ENCODE results near the gene KLHL40. TPM values are rescaled to one million over a fixed set of nuclear protein-coding genes. Genes with fewer than 3 reads are reported as not detected.

KLHL40 gene
- polyA plus RNA-seq, 2 of the 4 experiments (the other 2 are of a cell fraction), result not detected

- CTCF ChIA-PET, result no interaction called here
- H3K9me3 ChIP-seq, result no peaks in the 10 kb centered on the region
- H3K4me3 ChIP-seq, result no peak overlapping the region
- FAIRE-seq, result no peak
- DNase-seq (ENCODE audit: low read depth in 1 of 2, low spot score in 1 of 2), result no peak
- H3K27ac ChIP-seq, result no peak overlapping the region
- H3K4me2 ChIP-seq, result no peak overlapping the region
- H3K4me1 ChIP-seq, result no peaks in the 10 kb centered on the region
- POLR2A ChIA-PET, result no interaction called here
- no peak for ATAC-seq
- TF ChIP-seq MAFK (IDR thresholded peaks at IDR 0.05; ENCODE audit: partially characterized antibody), result no peak
- TF ChIP-seq CEBPB (IDR thresholded peaks at IDR 0.05), result no peak
- no peak for TF ChIP-seq EHF (CRISPR knock-in tag; IDR thresholded peaks at IDR 0.05)
- TF ChIP-seq, protein P1, sequence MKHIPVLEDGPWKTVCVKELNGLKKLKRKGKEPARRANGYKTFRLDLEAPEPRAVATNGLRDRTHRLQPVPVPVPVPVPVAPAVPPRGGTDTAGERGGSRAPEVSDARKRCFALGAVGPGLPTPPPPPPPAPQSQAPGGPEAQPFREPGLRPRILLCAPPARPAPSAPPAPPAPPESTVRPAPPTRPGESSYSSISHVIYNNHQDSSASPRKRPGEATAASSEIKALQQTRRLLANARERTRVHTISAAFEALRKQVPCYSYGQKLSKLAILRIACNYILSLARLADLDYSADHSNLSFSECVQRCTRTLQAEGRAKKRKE (CRISPR knock-in tag; IDR thresholded peaks at IDR 0.05; ENCODE audit: low read depth), result no peak
- TF ChIP-seq RARB (CRISPR knock-in tag; IDR thresholded peaks at IDR 0.05), result no peak
- TF ChIP-seq NR3C1 (IDR thresholded peaks at IDR 0.05), result no peak
- TF ChIP-seq MAZ (IDR thresholded peaks at IDR 0.05; ENCODE audit: borderline replicate concordance, low read depth, low read length), result no peak
- TF ChIP-seq MAX (IDR thresholded peaks at IDR 0.05), result no peak
- no peak for TF ChIP-seq FOSL2 (IDR thresholded peaks at IDR 0.05)
- no peak for TF ChIP-seq FOSL2 (CRISPR knock-in tag; IDR thresholded peaks at IDR 0.05)
- TF ChIP-seq, protein P2, sequence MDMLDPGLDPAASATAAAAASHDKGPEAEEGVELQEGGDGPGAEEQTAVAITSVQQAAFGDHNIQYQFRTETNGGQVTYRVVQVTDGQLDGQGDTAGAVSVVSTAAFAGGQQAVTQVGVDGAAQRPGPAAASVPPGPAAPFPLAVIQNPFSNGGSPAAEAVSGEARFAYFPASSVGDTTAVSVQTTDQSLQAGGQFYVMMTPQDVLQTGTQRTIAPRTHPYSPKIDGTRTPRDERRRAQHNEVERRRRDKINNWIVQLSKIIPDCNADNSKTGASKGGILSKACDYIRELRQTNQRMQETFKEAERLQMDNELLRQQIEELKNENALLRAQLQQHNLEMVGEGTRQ (IDR thresholded peaks at IDR 0.05), result no peak
- TF ChIP-seq ESRRA (IDR thresholded peaks at IDR 0.05; ENCODE audit: borderline replicate concordance, low read length), result no peak
- no peak for TF ChIP-seq HOXB13 (CRISPR knock-in tag; IDR thresholded peaks at IDR 0.05; ENCODE audit: low read depth)
- no peak for TF ChIP-seq HOXB5 (CRISPR knock-in tag; IDR thresholded peaks at IDR 0.05)
- TF ChIP-seq CTCF (IDR thresholded peaks at IDR 0.05), result no peak
- no peak for TF ChIP-seq POLR2A (IDR thresholded peaks at IDR 0.05; ENCODE audit: low read length)
- no peak for TF ChIP-seq EHMT2 (IDR thresholded peaks at IDR 0.05; ENCODE audit: low read depth)
- TF ChIP-seq GATA3 (IDR thresholded peaks at IDR 0.05; ENCODE audit: borderline replicate concordance), result no peak
- TF ChIP-seq HEYL (CRISPR knock-in tag; IDR thresholded peaks at IDR 0.05), result no peak
- TF ChIP-seq KDM5A (IDR thresholded peaks at IDR 0.05), result no peak
These were observed 45.2 kb upstream of the KLHL40 start for GRCh38 chr3:42640129-42640528.

DNA sequence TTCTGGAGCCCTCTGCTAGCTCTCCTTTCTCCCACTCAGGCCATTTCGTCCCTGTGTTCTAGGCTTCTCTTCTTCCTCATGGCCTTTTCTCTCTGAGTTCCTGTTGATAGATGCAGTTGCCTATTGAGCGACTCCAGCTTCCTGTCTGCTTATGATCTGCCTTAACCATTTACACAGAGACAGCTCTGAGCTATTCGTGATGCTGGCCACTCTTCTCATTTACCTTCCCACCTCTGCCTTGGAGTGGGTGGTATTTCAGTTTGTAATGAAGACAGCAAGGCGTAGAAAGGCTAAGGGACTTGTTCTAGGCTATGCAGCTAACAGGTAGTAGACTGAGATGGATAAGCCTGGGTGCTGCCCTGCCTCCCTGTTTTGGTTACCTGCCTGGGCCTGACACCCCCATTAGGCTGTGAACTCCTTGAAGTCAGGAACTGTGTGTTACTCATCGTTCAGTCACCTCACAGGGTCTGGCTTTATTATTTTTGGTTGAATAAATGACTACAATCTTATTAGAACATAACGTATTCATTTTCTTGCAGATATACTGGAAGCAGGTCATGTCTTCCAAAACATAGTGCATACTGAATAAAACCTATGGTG is 44.5 kb upstream of the KLHL40 start:
- no peak overlapping the region for H3K27ac ChIP-seq
- no peak overlapping the region for H3K4me3 ChIP-seq
- POLR2A ChIA-PET, result no interaction called here
- TF ChIP-seq HOXB13 (CRISPR knock-in tag; IDR thresholded peaks at IDR 0.05; ENCODE audit: low read depth), result no peak
- no peak for TF ChIP-seq HDAC2 (IDR thresholded peaks at IDR 0.05)
- no peak for TF ChIP-seq CBX8 (IDR thresholded peaks at IDR 0.05)
- TF ChIP-seq FOXS1 (CRISPR knock-in tag; IDR thresholded peaks at IDR 0.05), result no peak
- no peak for TF ChIP-seq HOXA7 (CRISPR knock-in tag; IDR thresholded peaks at IDR 0.05)
- TF ChIP-seq SMC3 (IDR thresholded peaks at IDR 0.05), result no peak
- no peak for TF ChIP-seq BHLHE40 (IDR thresholded peaks at IDR 0.05; ENCODE audit: low read depth, low read length)
- TF ChIP-seq KDM1A (IDR thresholded peaks at IDR 0.05; ENCODE audit: low read depth), result no peak
- no peak for TF ChIP-seq POLR2AphosphoS2 (conservative IDR thresholded peaks at IDR 0.05; ENCODE audit: low read length)
- TF ChIP-seq JUNB (IDR thresholded peaks at IDR 0.05), result no peak
- no peak for TF ChIP-seq ZNF302 (CRISPR knock-in tag; IDR thresholded peaks at IDR 0.05)
- TF ChIP-seq TP53 (CRISPR knock-in tag; IDR thresholded peaks at IDR 0.05), result no peak
- no peak for TF ChIP-seq NPAS2 (CRISPR knock-in tag; IDR thresholded peaks at IDR 0.05; ENCODE audit: borderline replicate concordance)
- TF ChIP-seq POLR2A (IDR thresholded peaks at IDR 0.05; ENCODE audit: low read length), result no peak
- no peak for TF ChIP-seq KDM5A (IDR thresholded peaks at IDR 0.05)
- TF ChIP-seq CHD2 (IDR thresholded peaks at IDR 0.05; ENCODE audit: low read length, partially characterized antibody), result no peak
- ATAC-seq (no peak), FAIRE-seq (no peak), DNase-seq (ENCODE audit: low read depth in 1 of 2, low spot score in 1 of 2) (no peak)
- CTCF ChIA-PET, result interaction anchor here (1.0 to 1.6 kb wide), 2 partner anchors 69 to 104 kb away, joined by 3 to 4 read pairs; no protein-coding TSS in a partner anchor
- no peaks in the 10 kb centered on the region for H3K4me1 ChIP-seq
- no peak overlapping the region for H3K4me2 ChIP-seq
- WGBS (ENCODE audit: missing lambda C conversion rate), result 95% methylated on average over 6 of the region's 6 CpGs
- no peaks in the 10 kb centered on the region for H3K9me3 ChIP-seq

Data from A549 (cell line).